OCI-LY1 (cell line): Measurements from ENCODE around the gene HUS1B.

Experiments
- CTCF ChIP-seq: fragments of 200-600 bp; sonication (generic), shearing (Covaris generic); IDR thresholded peaks from 2 replicates; pipeline ENCODE4 v1.5.1; 2017; ENCODE audit warnings: mild to moderate bottlenecking, antibody characterized with exemption, low read length, moderate library complexity, mixed read lengths
- EZH2 ChIP-seq: fragments of 200-600 bp; sonication (generic), shearing (Covaris generic); IDR thresholded peaks from 2 replicates; pipeline ENCODE4 v1.8.0; 2017; ENCODE audit warnings: borderline replicate concordance, mixed run types, mild to moderate bottlenecking, antibody characterized with exemption, low read length, moderate library complexity, mixed read lengths

DNA sequence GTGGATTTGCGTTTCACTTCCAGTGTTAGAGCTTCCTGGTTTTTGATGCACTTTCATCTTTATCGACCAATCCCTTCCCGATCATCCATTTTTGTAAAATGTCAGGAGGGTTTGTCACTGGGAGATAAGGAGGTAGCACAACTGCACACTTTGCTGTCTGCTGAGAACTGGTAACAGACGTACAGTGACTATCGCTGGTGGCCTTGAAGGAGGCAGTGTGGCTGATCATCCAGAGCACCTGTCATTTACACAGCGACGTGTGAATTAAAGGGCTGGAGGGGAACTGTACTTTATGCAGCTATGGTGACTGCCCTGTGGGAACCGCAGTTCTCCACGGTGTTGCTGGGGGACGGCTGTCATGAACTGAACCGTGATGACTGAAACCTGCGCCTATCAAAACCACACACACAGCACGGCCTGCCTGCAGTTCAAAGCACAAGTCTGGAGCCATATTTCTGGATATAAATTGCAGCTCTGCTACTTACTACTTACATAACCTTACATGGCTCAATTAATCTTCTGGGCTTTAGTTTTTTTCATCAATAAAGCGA, 50.0 kb downstream of the HUS1B start:
- no peak for TF ChIP-seq CTCF
- no peak for TF ChIP-seq EZH2
